ENCODE data around the gene CARNS1. TPM values are rescaled to one million over a fixed set of nuclear protein-coding genes. Genes with fewer than 3 reads are reported as not detected.
A peak's percentile ranks its signal among the peaks of the same experiment; 100 is the strongest.

CARNS1 gene
- total and polyA plus RNA-seq, 10 of the 15 experiments (the other 5 are each of a cell fraction or from before 2014, with no cell fraction given), result 0.02 to 0.14 (median 0.10) TPM; not detected in 3

GRCh38 chr11:67464411-67465188, 49.1 kb downstream of the CARNS1 start:
- peak overlapping the region; percentile 100 for H3K4me2 ChIP-seq (ENCODE audit: control insufficient read depth, insufficient read depth)
- no peak for TF ChIP-seq RELA (IDR thresholded peaks at IDR 0.05; ENCODE audit: borderline replicate concordance, partially characterized antibody)
- peak; percentile 93 for TF ChIP-seq YY1 (IDR thresholded peaks at IDR 0.05; ENCODE audit: low read depth, low read length)
- no peak for TF ChIP-seq E2F8 (IDR thresholded peaks at IDR 0.05; ENCODE audit: low read depth, partially characterized antibody)
- no peak for TF ChIP-seq MTA2 (IDR thresholded peaks at IDR 0.05; ENCODE audit: low read depth)
- TF ChIP-seq MXI1 (IDR thresholded peaks at IDR 0.05; ENCODE audit: low read depth, low read length), result no peak
- no peak for TF ChIP-seq SREBF1 (IDR thresholded peaks at IDR 0.05; ENCODE audit: low read length)
- no peak for TF ChIP-seq ZNF274 (IDR thresholded peaks at IDR 0.05; ENCODE audit: insufficient read depth, insufficient read length)
- TF ChIP-seq HDGF (IDR thresholded peaks at IDR 0.05), result peak; percentile 70; the same call in 1 of the 2 replicates
- TF ChIP-seq EZH2 (IDR thresholded peaks at IDR 0.05; ENCODE audit: borderline replicate concordance, control insufficient read depth, low read depth, low read length), result no peak
- TF ChIP-seq YBX1 (IDR thresholded peaks at IDR 0.05), result no peak
- no peak for TF ChIP-seq PRDM15 (CRISPR knock-in tag; IDR thresholded peaks at IDR 0.05)
- peak; percentile 53; the same call in 1 of the 2 replicates for TF ChIP-seq DPF2 (IDR thresholded peaks at IDR 0.05)
- peak; percentile 43; the same call in 1 of the 2 replicates for TF ChIP-seq PKNOX1 (IDR thresholded peaks at IDR 0.05)
- no peak for TF ChIP-seq ZNF217 (IDR thresholded peaks at IDR 0.05)

More at GRCh38 chr11:67464411-67465188, 49.1 kb downstream of the CARNS1 start:
- ChIA-PET CTCF (interaction anchor here (0.9 to 5.1 kb wide), 6 partner anchors 18 to 150 kb away, joined by 3 to 36 read pairs (median 4); partner anchors contain the start of genes AIP, PPP1CA and PTPRCAP), POLR2A (interaction anchor here (0.6 to 8.1 kb wide), 11 partner anchors 18 to 884 kb away, joined by 3 to 78 read pairs (median 6); partner anchors contain the start of genes AIP, PPP1CA, PTPRCAP and RAD9A), RAD21 (ENCODE audit: unreplicated experiment) (interaction anchor here (0.5 to 5.5 kb wide), 11 partner anchors 18 to 114 kb away, joined by 3 to 72 read pairs (median 4); partner anchors contain the start of genes AIP, PPP1CA, PTPRCAP and TBC1D10C), SMC1A (ENCODE audit: uncharacterized antibody, unreplicated experiment) (interaction anchor here (0.9 to 5.2 kb wide), 5 partner anchors 18 to 62 kb away, joined by 3 to 46 read pairs (median 13); partner anchors contain the start of genes AIP, PPP1CA, PTPRCAP and TBC1D10C)
- peak; percentile 85 for ATAC-seq
- peak; percentile 65 for DNase-seq (ENCODE audit: low read depth, low spot score)
- Histone ChIP-seq H3K4me1 (ENCODE audit: control insufficient read depth, insufficient read depth, low read length) (peaks cover 33% of the 10 kb centered on the region), H3K4me3 (peak overlapping the region; percentile 97), H3K9ac (ENCODE audit: control insufficient read depth, insufficient read depth, low read length) (peak overlapping the region; percentile 95), H3K79me2 (ENCODE audit: control insufficient read depth, insufficient read depth, low read length) (peaks cover 14% of the 10 kb centered on the region), H3K36me3 (ENCODE audit: control insufficient read depth in 2 of 2, insufficient read depth in 2 of 2, low read length in 1 of 2) (no peaks in the 10 kb centered on the region; a peak in 1 of 4 replicates), H3K27me3 (replicated peaks in 1 of 2; ENCODE audit: control insufficient read depth in 2 of 2, insufficient read depth in 2 of 2, low read length in 1 of 2) (no peaks in the 10 kb centered on the region), H3K27ac (ENCODE audit: control insufficient read depth, insufficient read depth) (peak overlapping the region; percentile 93), H2AFZ (ENCODE audit: control insufficient read depth, low read depth, low read length) (peak overlapping the region; percentile 79), H4K20me1 (ENCODE audit: control insufficient read depth, insufficient read depth) (no peaks in the 10 kb centered on the region), H3K9me3 (replicated peaks; ENCODE audit: control insufficient read depth, insufficient read depth, low read length) (no peaks in the 10 kb centered on the region)
- under 1% methylated on average over 45 of the region's 56 CpGs for WGBS (ENCODE audit: insufficient coverage, insufficient replicate concordance, low lambda C conversion rate, missing lambda C conversion rate)
- intact Hi-C loops (cut with micrococcal nuclease; ENCODE audit: unreplicated experiment) (no loop called here), in situ Hi-C loops (cut with MboI) (no loop called here)
- no TSS peak for BruUV-seq (replicated peaks)
- FAIRE-seq, result no peak
